Coronary artery (tissue), 2 donors: ENCODE measurements around the gene PLD5.
"Not testable (repeated sequence)": the region's sequence is repeated elsewhere in the genome, so short reads cannot be mapped to it uniquely, and the experiment has no call there.

Source experiments
- DNase-seq: peaks from one replicate; pipeline ENCODE4 v3.0.0-alpha.2; 2017; ENCODE audit warnings: low spot score
- H3K27ac ChIP-seq, 2 donors: fragments of 200-600 bp; sonication (generic); one replicate each; pipeline ENCODE4 v1.5.1; 2016 to 2019
- H3K4me3 ChIP-seq: fragments of 200-600 bp; sonication (generic); 2 replicates; pipeline ENCODE4 v1.5.1; 2016; ENCODE audit warnings: mild to moderate bottlenecking, moderate library complexity
- TF ChIP-seq, protein P1 (sequence below): fragments of 200-600 bp; sonication (generic); IDR thresholded peaks from one replicate; pipeline ENCODE4 v1.5.1; 2019; ENCODE audit warnings: antibody characterized with exemption

Gene PLD5

DNA sequence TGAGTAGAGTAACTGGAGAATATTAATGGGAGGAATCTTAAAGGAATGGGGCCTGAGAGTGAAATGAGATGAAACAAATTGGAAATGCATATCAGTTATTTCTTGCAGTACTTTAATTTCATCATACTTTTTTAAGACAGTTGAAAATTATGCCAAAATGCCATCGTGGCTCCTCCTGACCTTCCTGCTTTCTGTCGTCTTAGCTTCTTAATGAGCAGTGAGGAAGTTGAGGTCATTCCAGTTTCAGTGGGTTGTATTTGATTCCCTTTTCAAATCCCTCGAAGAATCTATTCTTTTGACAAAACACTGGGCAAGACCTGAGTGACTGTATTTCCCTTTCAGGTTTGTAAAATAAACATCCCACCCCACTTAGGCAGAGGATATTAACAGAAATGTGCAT lies 390.7 kb downstream of the PLD5 start:
- H3K4me3 ChIP-seq: no peak overlapping the region
- TF ChIP-seq, protein P1, sequence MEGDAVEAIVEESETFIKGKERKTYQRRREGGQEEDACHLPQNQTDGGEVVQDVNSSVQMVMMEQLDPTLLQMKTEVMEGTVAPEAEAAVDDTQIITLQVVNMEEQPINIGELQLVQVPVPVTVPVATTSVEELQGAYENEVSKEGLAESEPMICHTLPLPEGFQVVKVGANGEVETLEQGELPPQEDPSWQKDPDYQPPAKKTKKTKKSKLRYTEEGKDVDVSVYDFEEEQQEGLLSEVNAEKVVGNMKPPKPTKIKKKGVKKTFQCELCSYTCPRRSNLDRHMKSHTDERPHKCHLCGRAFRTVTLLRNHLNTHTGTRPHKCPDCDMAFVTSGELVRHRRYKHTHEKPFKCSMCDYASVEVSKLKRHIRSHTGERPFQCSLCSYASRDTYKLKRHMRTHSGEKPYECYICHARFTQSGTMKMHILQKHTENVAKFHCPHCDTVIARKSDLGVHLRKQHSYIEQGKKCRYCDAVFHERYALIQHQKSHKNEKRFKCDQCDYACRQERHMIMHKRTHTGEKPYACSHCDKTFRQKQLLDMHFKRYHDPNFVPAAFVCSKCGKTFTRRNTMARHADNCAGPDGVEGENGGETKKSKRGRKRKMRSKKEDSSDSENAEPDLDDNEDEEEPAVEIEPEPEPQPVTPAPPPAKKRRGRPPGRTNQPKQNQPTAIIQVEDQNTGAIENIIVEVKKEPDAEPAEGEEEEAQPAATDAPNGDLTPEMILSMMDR: no peak
- no peak overlapping the region for H3K27ac ChIP-seq
- no peak for DNase-seq

DNA sequence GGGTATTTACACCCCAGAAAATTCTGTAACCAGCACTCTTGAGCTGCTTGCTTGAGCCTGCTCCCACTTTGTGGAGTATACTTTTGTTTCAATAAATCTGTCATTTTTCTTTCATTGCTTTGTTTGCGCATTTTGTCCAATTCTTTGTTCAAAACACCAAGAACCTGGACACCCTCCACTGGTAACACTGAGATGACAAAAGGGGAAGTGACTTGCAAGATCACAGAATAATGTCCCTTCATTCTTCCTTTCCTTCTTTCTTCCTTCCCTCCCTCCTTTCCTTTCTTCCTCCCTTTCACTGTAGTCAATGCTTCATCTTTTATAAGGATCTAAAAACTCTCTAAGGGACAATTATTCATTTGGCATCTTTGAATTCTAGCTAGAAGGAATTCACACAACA lies 391.1 kb downstream of the PLD5 start:
- no peak for DNase-seq
- no peak overlapping the region for H3K4me3 ChIP-seq
- no peak overlapping the region for H3K27ac ChIP-seq
- TF ChIP-seq, protein P1: no peak

DNA sequence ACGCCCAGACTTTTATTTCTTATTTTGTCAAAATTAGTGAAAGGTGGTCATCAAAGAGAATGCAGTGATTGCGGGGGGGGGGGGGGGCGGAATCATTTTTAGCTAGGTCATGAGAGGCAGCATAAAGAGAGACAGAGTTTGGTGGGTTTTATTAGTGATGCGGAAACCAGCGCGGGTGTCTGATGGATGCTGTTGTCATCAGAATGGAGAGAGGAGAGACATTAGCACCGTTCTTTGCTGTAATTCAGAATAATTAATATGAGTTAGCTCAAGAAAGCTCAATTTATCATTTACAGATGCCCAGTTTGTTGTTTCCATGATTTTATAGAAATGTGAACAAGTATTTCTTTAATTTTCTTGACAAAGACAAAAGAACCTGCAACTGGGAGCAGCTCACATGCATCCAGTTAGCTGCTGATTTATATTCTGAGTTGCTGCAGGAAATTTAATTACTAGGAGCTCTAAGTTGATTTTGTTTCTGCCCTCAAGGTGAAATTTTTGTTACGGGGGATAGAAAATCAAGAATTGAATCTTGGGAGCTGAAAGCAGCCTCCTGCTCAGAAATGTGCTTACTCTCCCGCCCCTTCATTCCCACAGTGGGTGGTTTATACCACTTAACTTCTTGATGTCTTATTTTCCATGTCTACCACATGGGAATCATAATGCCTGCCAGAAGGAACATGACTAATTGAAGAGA lies 392.2 kb downstream of the PLD5 start:
- TF ChIP-seq, protein P1: no peak

DNA sequence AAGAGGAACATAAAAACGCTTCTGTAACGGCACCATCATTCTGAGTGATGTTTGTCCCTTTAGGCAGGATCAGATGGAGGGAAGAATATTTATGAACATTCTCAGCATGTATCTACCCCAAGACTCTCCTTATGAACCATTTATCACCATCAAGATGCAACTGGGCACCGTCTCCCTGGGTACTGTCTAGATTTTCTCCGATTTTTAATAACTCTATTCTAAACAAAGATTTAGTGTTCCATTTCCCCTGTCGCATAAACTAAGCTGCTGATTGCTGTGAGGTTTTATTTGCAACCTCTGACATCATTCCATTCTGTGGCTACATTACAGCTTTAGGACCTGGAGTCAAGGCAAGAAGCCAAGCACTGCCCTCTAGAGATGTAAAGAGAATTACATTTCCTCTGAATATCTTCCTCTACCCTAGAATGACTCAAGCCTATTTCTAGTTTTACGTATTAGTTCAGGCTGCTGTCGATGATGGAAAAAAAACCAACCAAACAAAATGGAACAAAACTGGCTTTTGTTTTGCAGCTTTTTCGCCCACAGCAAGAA lies 395.5 kb downstream of the PLD5 start:
- no peak overlapping the region for H3K27ac ChIP-seq
- no peak for DNase-seq
- no peak overlapping the region for H3K4me3 ChIP-seq
- TF ChIP-seq, protein P1: no peak

More for the DNA sequence above, 392.2 kb downstream of the PLD5 start:
- no peak for DNase-seq
- Histone ChIP-seq H3K4me3 (no peak overlapping the region), H3K27ac (no peak overlapping the region)

DNA sequence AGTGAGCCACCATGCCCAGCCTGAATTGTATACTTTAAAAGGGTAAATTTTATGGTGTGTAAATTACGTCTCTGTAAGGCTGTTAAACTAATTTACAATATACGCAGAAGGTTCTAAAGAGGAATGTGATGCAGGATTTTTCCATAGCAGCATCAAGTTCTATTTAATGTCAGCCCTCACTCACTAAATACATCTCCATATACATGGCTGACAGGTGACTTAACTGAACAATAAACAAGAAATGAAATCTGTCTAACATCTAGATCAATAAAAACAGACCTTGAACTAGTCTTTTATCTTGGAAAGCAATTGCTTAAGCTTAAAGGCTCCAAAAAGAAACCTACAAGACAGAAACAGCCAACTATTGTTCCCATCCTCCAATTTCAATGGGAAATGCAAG lies 404.1 kb downstream of the PLD5 start:
- no peak for DNase-seq
- Histone ChIP-seq H3K4me3 (no peak overlapping the region), H3K27ac (no peak overlapping the region)
- TF ChIP-seq, protein P1: no peak

DNA sequence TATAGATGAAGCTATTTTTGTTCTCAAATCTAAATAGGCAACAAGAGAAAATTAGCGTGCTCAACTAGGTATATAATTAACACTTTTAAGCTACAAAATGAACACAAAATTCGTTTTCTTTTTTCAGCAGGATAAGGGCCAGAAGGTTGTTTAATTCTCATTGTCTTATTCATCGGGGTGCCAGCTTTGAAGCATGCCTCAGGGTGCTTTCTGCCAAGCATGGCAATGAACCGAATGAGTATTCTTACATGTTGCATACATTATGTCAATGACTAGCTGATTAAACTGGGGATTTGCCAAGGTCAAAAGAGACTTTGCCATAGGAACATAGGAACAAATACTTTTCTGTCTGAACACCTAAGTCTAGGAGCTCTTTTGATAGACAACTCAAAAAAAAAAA lies 423.6 kb downstream of the PLD5 start:
- Histone ChIP-seq H3K4me3 (no peak overlapping the region), H3K27ac (no peak overlapping the region)
- DNase-seq: no peak
- TF ChIP-seq, protein P1: no peak

DNA sequence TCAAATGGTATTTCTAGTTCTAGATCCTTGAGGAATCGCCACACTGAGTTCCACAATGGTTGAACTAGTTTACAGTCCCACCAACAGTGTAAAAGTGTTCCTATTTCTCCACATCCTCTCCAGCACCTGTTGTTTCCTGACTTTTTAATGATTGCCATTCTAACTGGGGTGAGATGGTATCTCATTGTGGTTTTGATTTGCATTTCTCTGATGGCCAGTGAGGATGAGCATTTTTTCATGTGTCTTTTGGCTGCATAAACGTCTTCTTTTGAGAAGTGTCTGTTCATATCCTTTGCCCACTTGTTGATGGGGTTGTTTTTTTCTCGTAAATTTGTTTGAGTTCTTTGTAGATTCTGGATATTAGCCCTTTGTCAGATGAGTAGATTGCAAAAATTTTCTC lies 427.2 kb downstream of the PLD5 start:
- H3K27ac ChIP-seq, DNase-seq, H3K4me3 ChIP-seq: not testable (repeated sequence)
